Hypothalamus (tissue), 51 donors: ENCODE results near the gene SYNE1.

Experiments used
- DNase-seq, 51 donors: peaks; one replicate each; lab custom pipeline; 2025; lab: John Stamatoyannopoulos, UW

SYNE1 gene

GRCh38 chr6:152121910-152122309, 515.3 kb downstream of the SYNE1 start:
- DNase-seq = peak in 1 of 51 donors; percentile 6

- no peak for DNase-seq
Measured at GRCh38 chr6:152119831-152120230, 517.3 kb downstream of the SYNE1 start.

DNA sequence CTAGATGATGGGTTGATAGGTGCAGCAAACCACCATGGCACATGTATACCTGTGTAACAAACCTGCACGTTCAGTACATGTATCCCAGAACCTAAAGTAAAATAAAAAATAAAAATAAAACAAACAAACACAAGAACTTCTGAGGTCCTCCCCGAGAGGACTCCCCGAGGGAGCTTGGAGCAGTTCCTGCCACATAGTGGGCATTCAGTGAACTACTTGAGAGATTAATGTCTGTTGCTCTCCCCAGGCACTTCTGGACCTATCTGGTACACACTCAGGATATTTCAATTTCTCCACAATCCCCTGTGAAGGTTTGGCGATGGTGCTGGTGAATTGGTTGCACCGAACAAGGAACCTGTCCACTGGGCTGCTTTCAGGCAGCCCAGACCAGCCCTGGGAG, 518.5 kb downstream of the SYNE1 start:
- DNase-seq = no peak

- DNase-seq = no peak
Measured at GRCh38 chr6:152118224-152118623, 518.9 kb downstream of the SYNE1 start.

- DNase-seq = peak in 2 of 51 donors; percentile 8 to 12
Measured at GRCh38 chr6:152117156-152118133, 519.7 kb downstream of the SYNE1 start.

GRCh38 chr6:152112491-152113261, 524.5 kb downstream of the SYNE1 start:
- DNase-seq = peak in 28 of 51 donors; percentile 4 to 62 (median 26)

DNA sequence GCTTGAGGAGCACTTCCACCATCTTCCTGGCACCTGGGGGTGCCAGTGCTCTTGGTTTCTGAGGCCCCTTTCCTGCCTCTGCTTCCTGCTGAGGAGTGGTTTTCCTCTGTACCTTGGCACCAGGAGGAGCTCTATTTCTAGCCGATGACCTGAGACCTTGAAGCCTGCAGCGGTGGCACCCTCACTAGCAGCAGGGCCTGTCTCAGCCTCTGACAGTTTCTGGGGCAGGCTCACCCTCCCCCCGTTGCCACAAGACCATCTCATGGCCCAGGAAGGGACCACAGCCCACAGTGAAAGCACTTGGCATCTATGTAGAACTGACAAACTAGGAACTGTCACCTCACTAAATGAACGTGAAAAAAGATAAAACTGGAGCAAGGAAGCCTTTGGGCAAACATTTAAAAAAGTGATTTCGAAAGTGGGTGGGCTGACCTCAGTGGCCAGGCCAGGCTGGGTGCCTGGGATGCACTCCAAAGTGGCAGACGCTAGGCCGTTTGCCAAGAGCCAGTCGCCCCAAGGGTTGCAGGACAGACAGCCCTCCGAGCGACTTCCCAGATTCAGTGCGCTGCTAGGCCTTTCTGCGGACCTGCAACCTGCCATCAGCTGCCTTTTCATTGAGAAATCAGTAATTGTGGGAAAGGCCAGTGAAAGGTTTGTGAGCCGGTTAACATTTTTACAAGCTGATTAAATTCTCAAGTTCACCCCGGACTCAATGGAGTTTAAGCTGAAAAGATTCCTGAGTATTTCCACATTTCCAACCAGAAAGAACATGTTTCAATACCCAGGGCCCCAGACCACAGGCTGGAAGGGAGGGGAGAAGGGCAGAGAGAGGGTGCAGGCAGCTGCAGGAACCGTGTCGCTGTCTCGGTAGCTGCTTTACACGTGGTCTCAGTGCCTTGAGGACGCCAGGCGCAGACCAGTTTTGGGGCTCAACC, 526.0 kb downstream of the SYNE1 start:
- DNase-seq = peak in 15 of 51 donors; percentile 3 to 34 (median 17)

GRCh38 chr6:152107973-152108372, 529.2 kb downstream of the SYNE1 start:
- no peak for DNase-seq

DNA sequence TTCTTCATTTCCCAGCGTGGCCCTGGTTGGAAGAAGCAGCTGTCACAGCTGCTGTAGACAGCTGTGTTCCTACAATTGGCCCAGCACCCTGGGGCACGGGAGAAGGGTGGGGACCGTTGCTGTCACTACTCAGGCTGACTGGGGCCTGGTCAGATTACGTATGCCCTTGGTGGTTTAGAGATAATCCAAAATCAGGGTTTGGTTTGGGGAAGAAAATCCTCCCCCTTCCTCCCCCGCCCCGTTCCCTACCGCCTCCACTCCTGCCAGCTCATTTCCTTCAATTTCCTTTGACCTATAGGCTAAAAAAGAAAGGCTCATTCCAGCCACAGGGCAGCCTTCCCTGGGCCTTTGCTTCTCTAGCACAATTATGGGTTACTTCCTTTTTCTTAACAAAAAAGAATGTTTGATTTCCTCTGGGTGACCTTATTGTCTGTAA, 537.0 kb downstream of the SYNE1 start:
- DNase-seq = no peak

- no peak for DNase-seq
Measured at GRCh38 chr6:152099446-152100182, 537.5 kb downstream of the SYNE1 start.

GRCh38 chr6:152098683-152099082, 538.5 kb downstream of the SYNE1 start:
- no peak for DNase-seq

DNA sequence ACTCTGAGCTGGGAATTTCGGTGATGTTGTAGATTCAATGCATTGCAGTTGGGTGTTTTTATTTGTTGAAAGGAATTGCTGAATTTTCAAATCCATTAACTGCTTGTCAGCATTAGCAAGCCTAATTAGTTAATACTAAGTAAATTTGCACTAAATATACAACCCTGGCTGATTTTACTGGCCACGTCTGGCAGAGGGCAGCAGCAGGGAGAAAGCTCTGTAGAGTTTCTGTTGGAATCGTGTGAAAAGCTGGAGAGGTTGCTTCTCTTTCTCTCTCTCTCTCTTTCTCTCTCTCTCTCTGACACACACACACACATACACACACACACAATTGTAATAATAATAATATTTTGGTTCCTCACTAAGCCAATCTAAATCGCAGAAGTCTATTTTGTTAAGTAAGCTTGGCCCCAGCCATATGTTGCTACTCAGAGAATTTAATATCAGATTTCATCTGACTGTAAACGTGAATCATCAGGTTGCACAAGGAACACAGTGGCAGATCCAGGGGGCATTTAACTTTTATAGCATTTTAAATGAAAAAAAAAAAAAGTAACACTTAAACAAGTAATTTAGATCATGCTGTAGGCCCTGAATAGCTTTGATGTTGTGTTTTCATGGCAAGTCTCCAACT, 540.2 kb downstream of the SYNE1 start:
- DNase-seq = no peak

DNA sequence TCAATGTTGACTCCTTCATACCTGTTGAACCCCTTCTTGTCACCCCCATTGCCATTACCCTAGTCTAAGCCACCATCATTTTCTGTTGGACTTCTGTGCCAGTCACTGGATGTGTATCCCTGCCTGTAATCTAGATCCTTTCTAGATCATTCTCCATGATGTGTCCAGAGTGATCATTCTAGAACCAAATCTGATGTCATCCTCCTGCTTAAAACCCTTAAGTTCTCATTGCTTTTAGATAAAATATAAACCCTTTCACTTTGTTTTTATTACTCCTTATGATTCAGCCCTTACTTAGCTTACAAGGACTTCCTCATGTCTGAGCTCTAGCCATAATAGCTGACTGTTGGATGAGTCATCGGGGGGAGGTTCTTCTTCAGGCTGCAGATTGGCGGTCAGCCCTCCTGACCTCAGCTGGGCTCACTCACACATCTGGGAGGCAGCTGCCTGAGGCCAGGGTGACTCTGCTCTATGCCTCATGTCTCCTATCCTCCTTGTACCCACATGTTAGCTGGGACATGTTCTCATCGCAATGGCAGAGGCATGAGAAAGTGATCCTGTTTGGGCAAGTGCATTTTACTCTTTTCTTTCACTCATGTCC, 542.1 kb downstream of the SYNE1 start:
- peak in 4 of 51 donors; percentile 8 to 34 (median 14) for DNase-seq

DNA sequence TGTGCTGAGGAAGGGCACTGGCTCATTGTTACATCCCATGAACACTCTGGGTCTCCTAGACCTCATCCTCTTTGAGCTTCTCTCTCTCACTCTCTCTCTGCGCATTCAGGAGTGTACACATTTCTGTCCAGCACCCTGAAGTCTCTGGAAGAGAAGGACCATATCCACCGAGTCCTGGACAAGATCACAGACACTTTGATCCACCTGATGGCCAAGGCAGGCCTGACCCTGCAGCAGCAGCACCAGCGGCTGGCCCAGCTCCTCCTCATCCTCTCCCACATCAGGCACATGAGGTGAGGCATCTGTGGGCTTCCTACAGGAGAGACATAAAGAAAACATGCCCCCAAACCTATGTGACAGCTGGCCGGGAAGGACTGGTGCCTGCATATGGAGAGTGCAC, 542.9 kb downstream of the SYNE1 start:
- no peak for DNase-seq

- no peak for DNase-seq
Measured at GRCh38 chr6:152093711-152094110, 543.5 kb downstream of the SYNE1 start.

DNA sequence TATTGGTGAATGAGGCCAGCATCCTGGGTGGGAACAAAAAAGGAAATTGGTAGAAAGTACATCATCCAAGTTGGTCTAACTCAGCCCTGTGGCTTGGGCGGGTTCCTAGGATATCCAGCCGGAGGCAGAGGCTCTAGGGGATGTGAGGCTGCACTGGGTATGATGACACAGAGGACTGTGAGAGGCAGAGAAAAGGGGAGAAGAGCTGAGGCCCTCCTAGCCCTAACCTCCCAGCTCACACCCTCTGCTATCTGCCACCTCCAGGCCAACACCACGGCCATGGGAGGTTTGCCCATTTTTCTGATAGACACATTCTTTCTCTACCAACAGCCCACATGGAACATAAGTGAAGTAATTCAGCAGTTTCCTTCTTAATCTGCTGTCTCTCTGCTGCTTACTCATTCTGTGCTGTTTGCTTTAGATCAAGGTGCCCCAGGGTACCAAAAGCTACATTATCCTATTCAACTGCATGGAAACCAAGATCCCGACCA, 545.3 kb downstream of the SYNE1 start:
- DNase-seq = no peak

DNA sequence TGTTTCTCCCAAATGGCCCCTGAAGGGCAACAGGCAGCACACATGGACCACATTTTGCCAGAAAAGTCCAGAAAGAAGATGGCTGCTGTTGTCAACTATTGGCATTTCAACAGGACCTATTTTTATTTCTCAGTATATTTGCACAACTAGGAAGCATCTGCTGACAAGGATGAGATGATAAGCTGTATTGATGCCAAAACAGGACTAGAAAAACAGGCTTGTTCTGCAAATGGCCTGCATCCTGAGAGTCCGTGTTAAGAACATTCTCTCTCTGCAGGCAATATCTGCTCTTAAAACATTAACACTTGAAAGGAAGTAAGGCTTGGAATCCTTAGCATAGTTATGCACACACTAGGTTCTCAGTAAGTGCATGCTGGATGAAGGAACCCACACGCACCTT, 546.0 kb downstream of the SYNE1 start:
- no peak for DNase-seq

GRCh38 chr6:152089992-152090391, 547.2 kb downstream of the SYNE1 start:
- DNase-seq = no peak

DNA sequence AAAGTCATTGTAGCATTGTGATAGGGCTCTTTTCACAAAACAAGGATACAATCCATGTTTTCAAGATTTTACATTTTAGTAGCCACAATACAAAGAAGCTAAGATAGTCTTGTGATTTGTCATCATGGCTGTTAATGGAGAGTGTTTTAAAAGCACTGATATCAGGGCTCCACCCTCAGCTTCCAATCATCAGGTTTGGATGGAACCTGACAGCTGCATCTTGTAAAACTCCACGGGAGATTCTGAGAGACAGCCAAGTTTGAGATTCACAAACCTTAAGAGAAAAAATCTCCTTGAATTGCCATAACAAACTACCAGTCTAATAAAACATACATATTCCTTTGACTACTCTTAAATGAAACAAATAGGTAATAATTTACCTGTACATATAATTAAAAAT, 549.5 kb downstream of the SYNE1 start:
- no peak for DNase-seq
